Esophagus squamous epithelium (tissue), 4 donors: ENCODE results near the gene RGS7.

Experiments
- CTCF ChIP-seq, 6 experiments: fragments of 450-650 bp in 4 of 6; fragments of 200-600 bp in 2 of 6; sonication (generic) in 2 of 6; IDR thresholded peaks; one replicate each; pipeline ENCODE4 v1.5.1; 2016 to 2019; ENCODE audit warnings: antibody characterized with exemption in 6 of 6, mild to moderate bottlenecking in 4 of 6, moderate library complexity in 4 of 6
- POLR2A ChIP-seq, 4 donors: fragments of 450-650 bp; IDR thresholded peaks; one replicate each; pipeline ENCODE4 v1.6.1; 2017; ENCODE audit warnings: antibody characterized with exemption in 4 of 4, mild to moderate bottlenecking in 4 of 4, moderate library complexity in 3 of 4

- no peak for TF ChIP-seq CTCF (IDR thresholded peaks at IDR 0.05)
- TF ChIP-seq POLR2A (IDR thresholded peaks at IDR 0.05) = no peak
These were observed 90.9 kb downstream of the RGS7 start for GRCh38 chr1:241266121-241266520.
